ENCODE measurements around the gene RDX.

Gene RDX

GRCh38 chr11:110125632-110126031 is 170.8 kb downstream of the RDX start:
- DNase-seq = no peak

All from NCI-H1092 (cell line).